Measurements from ENCODE around the gene SLC35F4. TPM values are rescaled to one million over a fixed set of nuclear protein-coding genes. Genes with fewer than 3 reads are reported as not detected.
"Not testable (repeated sequence)": the region's sequence is repeated elsewhere in the genome, so short reads cannot be mapped to it uniquely, and the experiment has no call there.

SLC35F4 gene
- total and polyA plus RNA-seq, 11 donors = not detected

DNA sequence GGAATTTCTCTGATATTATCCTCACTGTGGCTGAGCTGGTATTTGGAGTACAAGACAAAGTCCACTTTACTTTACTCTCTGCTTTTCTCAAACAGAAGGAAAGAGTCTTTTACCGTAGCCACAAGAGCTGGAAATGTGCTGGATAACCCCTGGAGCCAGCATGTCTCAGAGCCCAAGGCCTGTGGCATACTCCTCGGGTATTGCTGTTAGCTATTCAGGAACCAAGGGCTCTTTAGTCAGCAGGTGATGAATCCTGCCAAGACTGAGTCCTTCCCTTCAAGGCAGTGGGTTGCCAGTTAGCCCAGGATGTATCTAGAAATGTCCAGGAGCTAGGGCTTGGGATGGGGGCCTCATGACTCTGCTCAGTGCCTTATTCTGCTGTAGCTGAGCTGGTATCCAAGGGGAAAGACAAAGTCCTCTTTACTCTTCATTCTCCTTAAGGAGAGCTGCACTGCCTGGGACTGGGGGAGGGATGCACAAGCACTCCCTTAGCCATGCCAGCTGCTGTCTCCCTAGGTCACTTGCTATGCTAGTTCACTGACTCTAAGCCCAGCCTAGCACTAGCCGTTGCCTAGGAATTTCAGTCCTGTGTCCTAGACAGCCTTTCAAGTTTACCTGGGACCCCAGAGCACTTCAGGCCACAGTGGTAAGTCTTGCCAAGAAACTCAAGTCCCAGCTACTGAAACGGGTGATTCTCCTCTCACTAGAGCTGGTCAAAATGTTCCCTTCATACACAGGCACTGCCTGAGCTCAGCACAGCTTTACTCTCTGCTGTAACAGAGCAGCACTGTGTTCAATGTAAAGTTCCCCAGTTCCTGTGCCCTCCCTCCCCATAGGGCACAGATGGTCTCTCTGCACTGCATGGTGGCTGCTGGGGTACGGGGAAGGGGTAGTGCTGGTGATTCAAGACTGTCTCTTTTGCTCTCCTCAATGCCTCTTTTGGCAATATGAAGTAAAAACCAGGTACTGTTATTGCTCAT, 136.4 kb downstream of the SLC35F4 start:
- intact Hi-C loops (cut with DNase I) = no loop called here
- Histone ChIP-seq H3K9me3 (peaks cover 0 to 3% (median 0%) of the 10 kb centered on the region in 12 donors), H3K4me3 (no peak overlapping the region), H3K27me3 (peaks cover 0 to 3% (median 0%) of the 10 kb centered on the region in 9 donors), H3K4me1 (no peaks in the 10 kb centered on the region), H3K36me3 (no peaks in the 10 kb centered on the region), H3K27ac (no peak overlapping the region)
- no peak for TF ChIP-seq POLR2A (IDR thresholded peaks at IDR 0.05)
- TF ChIP-seq, protein P1, sequence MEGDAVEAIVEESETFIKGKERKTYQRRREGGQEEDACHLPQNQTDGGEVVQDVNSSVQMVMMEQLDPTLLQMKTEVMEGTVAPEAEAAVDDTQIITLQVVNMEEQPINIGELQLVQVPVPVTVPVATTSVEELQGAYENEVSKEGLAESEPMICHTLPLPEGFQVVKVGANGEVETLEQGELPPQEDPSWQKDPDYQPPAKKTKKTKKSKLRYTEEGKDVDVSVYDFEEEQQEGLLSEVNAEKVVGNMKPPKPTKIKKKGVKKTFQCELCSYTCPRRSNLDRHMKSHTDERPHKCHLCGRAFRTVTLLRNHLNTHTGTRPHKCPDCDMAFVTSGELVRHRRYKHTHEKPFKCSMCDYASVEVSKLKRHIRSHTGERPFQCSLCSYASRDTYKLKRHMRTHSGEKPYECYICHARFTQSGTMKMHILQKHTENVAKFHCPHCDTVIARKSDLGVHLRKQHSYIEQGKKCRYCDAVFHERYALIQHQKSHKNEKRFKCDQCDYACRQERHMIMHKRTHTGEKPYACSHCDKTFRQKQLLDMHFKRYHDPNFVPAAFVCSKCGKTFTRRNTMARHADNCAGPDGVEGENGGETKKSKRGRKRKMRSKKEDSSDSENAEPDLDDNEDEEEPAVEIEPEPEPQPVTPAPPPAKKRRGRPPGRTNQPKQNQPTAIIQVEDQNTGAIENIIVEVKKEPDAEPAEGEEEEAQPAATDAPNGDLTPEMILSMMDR (IDR thresholded peaks at IDR 0.05) = no peak
- ATAC-seq (no peak), DNase-seq (no peak)
- 47 to 68% (median 63%) methylated on average over 5 of the region's 5 CpGs for WGBS, 4 donors

DNA sequence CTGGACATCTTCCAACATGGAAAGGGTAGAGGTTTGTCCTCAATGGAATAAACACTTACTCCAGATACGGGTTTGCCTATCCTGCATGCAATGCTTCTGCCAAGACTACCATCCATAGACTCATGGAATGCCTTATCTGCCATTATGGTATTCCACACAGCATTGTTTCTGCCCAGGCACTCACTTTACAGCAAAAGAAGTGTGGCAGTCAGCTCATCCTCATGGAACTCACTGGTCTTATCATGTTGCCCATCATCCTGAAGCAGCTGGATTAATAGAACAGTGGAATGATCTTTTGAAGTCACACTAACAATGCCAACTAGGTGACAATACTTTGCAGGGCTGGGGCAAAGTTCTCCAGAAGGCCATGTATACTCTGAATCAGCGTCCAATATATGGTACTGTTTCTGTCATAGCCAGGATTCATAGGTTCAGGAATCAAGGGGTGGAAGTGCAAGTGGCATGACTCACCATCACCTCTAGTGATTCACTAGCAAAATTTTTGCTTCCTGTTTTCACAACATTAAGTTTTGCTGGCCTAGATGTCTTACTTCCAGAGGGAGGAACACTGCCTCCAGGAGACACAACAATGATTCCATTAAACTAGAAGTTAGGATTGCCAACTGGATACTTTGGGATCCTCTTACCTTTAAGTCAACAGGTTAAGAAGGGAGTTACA, 140.4 kb downstream of the SLC35F4 start:
- no peaks in the 10 kb centered on the region for H3K36me3 ChIP-seq
- 66 to 80% (median 70%) methylated on average over 1 to 2 of the region's 2 CpGs for whole genome bisulfite sequencing, 4 donors

GRCh38 chr14:57722141-57722540, 143.8 kb downstream of the SLC35F4 start:
- H3K27me3 ChIP-seq; ATAC-seq; H3K4me1 ChIP-seq; intact Hi-C loops (cut with DNase I); H3K4me3 ChIP-seq; DNase-seq; H3K9me3 ChIP-seq; H3K27ac ChIP-seq; H3K36me3 ChIP-seq: not testable (repeated sequence)

More for the DNA sequence above, 140.4 kb downstream of the SLC35F4 start:
- Histone ChIP-seq H3K9me3 (peaks cover 0 to 3% (median 0%) of the 10 kb centered on the region in 12 donors), H3K4me1 (no peaks in the 10 kb centered on the region), H3K4me3 (no peak overlapping the region), H3K27ac (no peak overlapping the region), H3K27me3 (peaks cover 0 to 3% (median 0%) of the 10 kb centered on the region in 9 donors)
- DNase-seq = no peak
- ATAC-seq = no peak
- TF ChIP-seq, protein P1 (IDR thresholded peaks at IDR 0.05) = no peak
- no peak for TF ChIP-seq POLR2A (IDR thresholded peaks at IDR 0.05)
- intact Hi-C loops (cut with DNase I) = no loop called here

DNA sequence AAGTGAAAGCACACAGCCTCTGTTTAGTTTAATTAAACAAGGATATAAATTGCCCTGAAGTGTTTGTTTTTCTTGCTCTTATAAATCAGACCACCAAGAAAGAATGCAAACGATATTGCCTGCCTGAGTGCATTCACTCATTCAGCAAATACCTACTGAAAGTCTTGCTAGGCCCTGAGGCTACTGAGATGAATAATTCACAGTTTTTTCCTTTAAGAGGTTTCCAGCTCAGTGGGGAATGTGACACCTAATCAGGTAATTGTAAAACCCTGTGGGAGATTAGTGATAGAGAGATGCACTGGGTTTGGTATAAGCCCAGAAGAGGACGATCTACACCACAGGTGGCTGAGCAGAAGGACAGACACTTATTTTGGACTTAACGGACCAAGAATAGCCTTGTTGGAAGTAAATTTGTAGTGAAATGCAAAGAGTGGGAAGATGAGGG, 151.4 kb downstream of the SLC35F4 start:
- H3K27ac ChIP-seq = no peak overlapping the region
- no peaks in the 10 kb centered on the region for H3K36me3 ChIP-seq
- intact Hi-C loops (cut with DNase I) = no loop called here
- H3K27me3 ChIP-seq = no peaks in the 10 kb centered on the region
- ATAC-seq (no peak), DNase-seq (no peak)
- TF ChIP-seq POLR2A (IDR thresholded peaks at IDR 0.05) = no peak
- TF ChIP-seq, protein P1 (IDR thresholded peaks at IDR 0.05) = no peak
- 20 to 31% (median 24%) methylated on average over 3 of the region's 3 CpGs for WGBS, 4 donors
- H3K9me3 ChIP-seq = peaks cover 0 to 18% (median 3%) of the 10 kb centered on the region in 12 donors
- no peaks in the 10 kb centered on the region for H3K4me1 ChIP-seq
- no peak overlapping the region for H3K4me3 ChIP-seq
